Measurements from ENCODE around the gene AGAP3.

DNA sequence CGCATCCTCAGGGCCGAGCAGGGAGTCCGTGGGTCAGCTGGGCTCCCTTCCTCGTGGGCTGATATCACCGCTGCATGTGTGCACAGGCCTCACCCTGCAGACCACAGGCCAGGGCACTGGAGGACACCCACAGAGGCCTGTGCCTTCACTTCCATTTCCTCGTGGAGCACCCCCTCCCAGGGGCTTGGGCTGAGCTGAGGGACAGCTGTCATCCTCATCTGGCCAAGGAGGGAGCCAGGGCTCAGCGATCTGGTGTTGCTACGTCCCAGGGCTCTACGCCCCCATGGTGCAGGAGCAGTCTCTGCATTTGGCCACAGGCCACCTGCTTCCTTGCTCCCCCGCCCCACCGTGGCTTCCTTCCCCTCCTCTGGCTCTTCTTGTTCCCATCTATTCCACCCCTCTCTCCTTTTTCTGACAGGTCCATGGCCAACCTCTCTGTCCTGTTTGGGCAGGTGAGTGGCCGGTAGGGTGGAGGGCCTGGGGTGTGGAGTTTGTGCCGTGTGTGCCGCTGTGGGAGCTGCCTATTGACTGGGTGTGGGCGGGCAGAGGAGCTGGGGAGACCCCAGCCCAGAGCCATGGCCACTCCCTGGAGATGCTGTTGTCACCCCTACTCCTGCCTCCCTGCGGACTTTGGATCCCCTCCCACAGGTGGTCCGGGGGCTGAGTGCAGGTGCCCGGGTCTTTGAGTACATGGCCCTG lies 46.3 kb upstream of the AGAP3 start:
- TF ChIP-seq ZNF274 (IDR thresholded peaks at IDR 0.05; ENCODE audit: low read depth, low read length) (no peak), YY1 (IDR thresholded peaks at IDR 0.05; ENCODE audit: insufficient read depth, insufficient read length) (no peak), SUZ12 (IDR thresholded peaks at IDR 0.05; ENCODE audit: extremely low read depth, insufficient read depth, insufficient read length) (no peak)
